22Rv1 (cell line): ENCODE data around the gene TGDS.

Experiments
- H3K27ac ChIP-seq: fragments of 450-650 bp; 2 replicates; pipeline ENCODE4 v1.5.1; 2017
- CTCF ChIP-seq: fragments of 450-650 bp; IDR thresholded peaks from 2 replicates; pipeline ENCODE4 v1.5.1; 2017; ENCODE audit warnings: mild to moderate bottlenecking
- ZFX ChIP-seq: fragments of 450-650 bp; IDR thresholded peaks from 2 replicates; pipeline ENCODE4 v1.6.1; 2017; ENCODE audit warnings: antibody characterized with exemption, borderline replicate concordance

The TGDS gene

GRCh38 chr13:94623316-94623715 lies 27.4 kb upstream of the TGDS start:
- H3K27ac ChIP-seq = no peak overlapping the region
- no peak for TF ChIP-seq CTCF
- no peak for TF ChIP-seq ZFX

DNA sequence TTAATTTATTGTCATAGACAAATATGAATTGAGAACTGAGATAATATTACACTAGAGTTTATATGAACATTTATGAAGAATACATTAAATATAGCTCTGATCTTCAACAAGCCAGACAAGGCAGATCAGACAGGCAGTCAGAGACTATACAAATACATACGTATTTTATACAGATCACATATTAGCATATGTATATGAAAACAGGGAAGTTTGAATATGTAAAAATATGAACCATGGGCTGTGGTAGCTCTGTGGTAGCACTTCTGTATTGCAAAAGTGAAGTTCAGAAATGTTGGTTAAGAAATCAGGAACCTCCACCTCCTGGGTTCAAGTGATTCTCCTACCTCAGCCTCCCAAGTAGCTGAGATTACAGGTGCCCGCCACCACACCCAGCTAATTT lies 26.4 kb upstream of the TGDS start:
- TF ChIP-seq CTCF (no peak), ZFX (no peak)
- no peak overlapping the region for H3K27ac ChIP-seq

DNA sequence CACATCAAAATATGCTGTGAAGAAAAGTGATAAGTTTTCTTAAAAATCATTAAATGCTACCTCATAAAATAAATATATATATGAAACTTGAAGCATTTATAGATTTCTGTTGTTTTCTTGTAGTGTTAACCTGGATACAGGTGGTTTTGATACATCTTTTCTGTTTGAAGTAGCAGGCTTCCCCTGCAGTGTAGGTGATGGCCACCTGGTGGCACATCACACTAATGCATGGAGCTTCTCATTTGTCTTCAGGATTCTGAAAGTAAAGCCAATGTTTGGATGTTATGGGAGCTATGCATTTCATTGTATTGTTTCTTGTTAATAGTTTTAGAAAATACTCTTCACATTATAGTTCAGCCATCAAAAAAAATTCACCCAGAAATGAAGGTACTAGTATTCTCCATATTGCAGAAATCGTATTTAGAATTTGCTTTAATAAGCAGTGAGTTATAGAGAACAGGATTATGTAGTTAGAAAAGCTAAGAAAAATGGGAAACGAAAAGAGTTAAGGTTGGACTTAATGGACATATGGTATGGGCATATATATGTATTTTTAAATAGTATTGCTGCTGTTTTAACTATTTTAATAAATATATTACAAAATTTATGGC lies 24.4 kb upstream of the TGDS start:
- TF ChIP-seq CTCF (peak; percentile 86), ZFX (no peak)
- H3K27ac ChIP-seq = no peak overlapping the region

DNA sequence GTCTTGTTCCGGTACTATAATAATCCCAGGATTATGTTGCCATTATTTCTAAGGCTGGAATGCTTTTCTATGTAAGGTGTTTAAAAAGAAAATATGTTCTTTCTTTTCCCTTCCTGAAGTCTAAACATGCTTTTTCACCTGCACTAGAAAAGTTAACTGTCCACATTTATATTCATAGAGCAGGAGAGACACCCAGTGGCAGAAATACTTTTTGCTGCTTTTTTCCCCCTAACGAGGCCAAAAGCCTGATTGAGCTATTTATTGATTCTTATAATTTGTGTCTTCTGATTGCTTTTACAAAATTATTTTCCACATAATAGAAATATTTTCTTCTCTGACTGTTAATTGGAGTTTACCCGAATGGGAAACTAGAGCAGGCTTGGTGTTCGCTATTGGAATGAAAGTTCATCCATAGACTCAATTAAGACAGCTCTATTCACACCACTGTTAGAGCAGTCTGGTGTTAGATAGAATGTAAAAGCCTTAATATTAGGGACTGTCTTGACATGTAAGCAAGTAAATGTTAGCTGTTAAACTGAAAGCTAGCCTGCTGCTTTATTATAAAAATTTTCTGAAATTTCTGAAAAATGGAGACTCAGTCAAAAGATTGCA lies 21.5 kb upstream of the TGDS start:
- H3K27ac ChIP-seq = no peak overlapping the region
- TF ChIP-seq CTCF (peak; percentile 79), ZFX (no peak)

DNA sequence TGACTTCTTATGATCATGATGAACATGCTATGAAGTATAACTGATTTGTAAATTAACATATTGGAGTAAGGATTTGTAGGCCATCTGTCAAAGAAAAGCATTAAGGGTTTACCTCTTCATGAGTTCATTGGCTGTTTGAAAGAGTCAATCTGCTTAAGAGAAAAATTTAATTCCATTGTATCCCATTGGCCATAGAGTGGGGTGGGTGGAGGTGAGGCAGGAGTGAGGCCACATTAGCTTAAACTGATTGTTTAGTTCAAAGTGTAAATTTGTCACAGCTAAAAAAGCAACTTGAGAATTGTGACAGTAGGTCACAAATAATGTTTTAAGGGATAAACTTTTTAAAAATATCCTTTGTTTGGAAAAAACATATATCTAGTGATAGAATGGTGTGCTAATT lies 17.1 kb upstream of the TGDS start:
- no peak for TF ChIP-seq ZFX
- H3K27ac ChIP-seq = no peak overlapping the region

DNA sequence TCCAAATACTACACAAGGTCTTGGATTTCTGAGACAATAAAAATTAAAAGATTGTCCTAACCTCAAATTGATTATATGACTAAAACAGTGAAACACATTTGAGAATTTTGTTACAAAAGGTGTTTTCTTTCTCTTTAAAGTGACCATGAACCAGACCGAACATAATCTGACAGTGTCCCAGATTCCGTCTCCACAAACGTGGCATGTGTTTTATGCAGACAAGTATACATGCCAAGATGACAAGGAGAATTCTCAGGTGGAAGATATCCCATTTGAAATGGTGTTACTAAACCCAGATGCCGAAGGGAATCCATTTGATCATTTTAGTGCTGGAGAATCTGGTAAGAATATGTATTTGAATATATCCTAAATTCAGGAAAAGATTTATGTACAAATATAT lies 16.1 kb upstream of the TGDS start:
- no peak overlapping the region for H3K27ac ChIP-seq
- TF ChIP-seq ZFX (no peak), CTCF (no peak)

DNA sequence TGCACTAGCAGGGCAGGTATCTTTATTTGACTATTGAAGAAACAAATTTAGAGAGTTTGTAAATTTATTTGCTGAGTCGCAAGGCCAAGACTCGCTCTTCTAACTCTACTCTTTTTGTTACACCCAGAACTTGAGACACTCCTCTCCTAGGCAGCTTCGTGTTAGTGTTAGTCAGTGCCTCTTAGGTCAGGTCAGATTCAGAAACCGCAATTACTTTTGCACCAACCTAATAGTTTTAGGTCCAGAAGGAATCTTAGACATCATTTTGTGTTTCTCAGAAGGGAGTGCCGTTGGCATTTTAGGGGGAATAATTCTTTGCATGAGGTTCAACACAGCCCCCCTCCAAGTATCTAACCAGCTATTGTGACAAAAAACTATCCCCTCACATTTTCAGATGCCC lies 14.5 kb upstream of the TGDS start:
- TF ChIP-seq ZFX (no peak), CTCF (no peak)
- H3K27ac ChIP-seq = no peak overlapping the region

- H3K27ac ChIP-seq = no peak overlapping the region
Measured at GRCh38 chr13:94609196-94609595, 13.2 kb upstream of the TGDS start.

More at GRCh38 chr13:94609196-94609595, 13.2 kb upstream of the TGDS start:
- TF ChIP-seq ZFX (no peak), CTCF (no peak)
